Activated CD4-positive, alpha-beta T cell treated with anti-CD3 and anti-CD28 coated beads, Interleukin-2, amount 50 U/mL, for 16 hours (primary cell): ENCODE measurements around the gene NRG3.
"Not testable (repeated sequence)": the region's sequence is repeated elsewhere in the genome, so short reads cannot be mapped to it uniquely, and the experiment has no call there.

ENCODE experiments used
- DNase-seq: peaks from one replicate; pipeline ENCODE4 v3.0.0-alpha.2; 2020

The NRG3 gene

DNA sequence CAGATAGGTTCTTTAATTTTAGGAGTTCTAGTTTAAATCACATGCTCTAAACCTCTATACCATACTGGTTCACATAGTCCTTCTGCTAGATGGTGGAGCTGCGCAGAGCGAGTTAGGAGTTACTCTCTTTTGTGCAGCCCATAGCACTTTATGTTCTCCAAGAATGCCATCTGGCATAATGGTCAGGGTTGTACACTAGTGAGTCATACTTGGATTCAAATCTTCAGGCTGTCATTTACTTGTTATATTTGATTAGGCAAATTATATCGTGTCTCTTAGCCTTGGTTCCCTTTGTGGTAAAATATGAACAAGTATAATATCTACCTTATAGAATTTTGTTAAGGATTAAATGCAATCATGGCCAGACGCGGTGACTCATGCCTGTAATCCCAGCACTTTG lies 1078.3 kb downstream of the NRG3 start:
- no peak for DNase-seq

DNA sequence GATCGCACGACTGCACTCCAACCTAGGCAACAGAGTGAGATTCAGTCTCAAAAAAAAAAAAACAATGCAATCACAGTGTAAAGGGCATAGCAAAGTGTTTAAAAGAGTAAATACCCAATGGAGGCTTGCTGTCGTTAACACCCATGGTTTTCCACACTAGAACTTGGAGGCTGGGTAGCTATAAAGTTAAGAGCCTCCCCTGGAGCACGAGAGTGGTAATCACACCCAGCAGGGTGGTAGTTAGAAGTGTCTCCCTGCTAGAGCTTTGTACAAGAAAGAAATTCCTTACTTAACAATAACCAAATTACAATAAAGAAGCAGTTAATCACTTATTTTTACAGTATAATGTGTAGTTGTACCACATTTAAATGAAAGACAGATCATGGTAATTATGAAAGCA lies 1078.9 kb downstream of the NRG3 start:
- DNase-seq = no peak

DNA sequence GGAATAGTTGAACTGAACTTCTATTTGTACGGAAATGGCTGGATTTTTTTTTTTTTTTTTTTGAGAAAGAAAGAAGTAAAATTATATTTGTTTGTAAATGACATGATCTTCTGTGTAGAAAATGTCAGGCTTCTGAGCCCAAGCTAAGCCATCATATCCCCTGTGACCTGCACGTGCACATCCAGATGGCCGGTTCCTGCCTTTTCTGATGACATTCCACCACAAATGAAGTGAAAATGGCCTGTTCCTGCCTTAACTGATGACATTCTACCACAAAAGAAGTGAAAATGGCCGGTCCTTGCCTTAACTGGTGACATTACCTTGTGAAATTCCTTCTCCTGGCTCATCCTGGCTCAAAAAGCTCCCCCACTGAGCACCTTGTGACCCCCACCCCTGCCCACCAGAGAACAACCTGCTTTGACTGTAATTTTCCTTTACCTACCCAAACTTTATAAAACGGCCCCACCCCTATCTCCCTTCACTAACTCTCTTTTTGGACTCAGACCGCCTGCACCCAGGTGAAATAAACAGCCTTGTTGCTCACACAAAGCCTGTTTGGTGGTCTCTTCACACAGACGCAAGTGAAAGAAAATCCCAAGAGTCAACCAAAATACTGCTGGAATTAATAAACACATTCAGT lies 1085.5 kb downstream of the NRG3 start:
- not testable (repeated sequence) for DNase-seq

DNA sequence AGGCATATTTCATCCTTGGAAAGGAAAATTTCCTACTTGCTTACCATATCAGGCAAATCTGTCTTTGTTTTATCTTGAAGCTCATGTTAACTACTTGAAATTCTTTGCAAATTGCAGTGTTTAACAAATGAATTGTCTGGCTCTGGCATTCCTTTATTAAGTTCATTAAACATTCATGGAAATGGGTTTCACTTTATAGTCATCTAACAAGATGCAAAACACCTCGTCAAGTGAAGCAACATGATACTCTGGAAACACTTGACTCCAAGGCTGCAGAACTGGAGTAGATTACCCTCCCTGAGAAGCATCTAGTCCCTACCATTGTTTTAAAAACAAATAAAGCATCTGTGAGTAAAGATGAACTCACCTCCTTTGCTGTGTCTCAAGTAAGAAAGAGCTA lies 1086.9 kb downstream of the NRG3 start:
- no peak for DNase-seq

DNA sequence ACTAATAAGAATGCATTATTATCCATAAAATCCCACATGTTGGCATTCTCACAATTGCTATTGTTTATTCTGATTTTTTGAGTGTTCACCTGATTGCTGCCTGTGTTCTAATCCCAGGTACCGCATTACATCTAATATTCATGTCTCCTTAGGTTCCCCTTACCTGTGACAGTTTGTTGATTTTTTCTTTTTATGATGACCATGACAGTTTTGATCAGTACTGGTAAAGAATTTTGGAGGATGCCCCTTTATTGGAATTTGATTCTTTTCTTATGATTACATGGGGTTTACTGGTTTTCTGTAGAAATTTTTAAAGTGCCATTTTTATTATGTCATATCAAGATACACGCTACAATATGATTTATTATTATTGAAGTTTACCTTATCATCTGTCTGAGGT lies 1091.1 kb downstream of the NRG3 start:
- DNase-seq = no peak

DNA sequence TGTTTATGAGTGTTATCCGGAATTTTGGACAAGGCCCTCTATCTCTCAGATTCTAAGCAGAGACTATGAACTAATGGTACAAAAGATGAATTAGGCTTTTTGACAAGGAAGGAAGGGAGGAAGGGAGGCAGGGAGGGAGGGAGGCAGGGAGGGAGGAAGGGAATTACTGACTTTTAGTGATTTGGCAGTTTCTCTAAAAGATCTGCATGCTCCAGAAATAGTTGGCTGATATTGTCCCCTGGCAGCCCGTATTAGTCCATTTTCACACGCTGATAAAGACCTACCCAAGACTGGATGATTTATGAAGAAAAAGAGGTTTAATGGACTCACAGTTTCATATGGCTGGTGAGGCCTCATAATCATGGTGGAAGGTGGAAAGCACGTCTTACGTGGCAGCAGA lies 1093.5 kb downstream of the NRG3 start:
- DNase-seq = no peak

DNA sequence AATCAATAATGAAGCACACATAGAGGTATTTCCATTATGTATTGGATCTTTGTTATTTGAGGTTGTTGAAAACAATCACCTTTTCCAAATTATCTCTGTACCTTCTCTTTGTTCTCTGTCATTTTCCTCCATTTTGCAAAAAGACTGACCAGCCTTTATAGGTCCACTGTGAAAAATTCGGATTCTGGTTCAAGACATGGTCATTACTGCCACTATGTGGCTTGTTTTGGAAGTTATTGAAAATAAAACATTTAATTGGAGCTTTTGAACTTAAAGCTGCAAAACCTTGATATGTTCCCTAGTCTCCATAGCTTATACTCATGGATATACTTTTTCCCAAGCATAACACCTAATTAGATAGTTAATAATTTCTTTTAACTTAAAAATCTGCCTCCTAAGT lies 1094.4 kb downstream of the NRG3 start:
- no peak for DNase-seq

DNA sequence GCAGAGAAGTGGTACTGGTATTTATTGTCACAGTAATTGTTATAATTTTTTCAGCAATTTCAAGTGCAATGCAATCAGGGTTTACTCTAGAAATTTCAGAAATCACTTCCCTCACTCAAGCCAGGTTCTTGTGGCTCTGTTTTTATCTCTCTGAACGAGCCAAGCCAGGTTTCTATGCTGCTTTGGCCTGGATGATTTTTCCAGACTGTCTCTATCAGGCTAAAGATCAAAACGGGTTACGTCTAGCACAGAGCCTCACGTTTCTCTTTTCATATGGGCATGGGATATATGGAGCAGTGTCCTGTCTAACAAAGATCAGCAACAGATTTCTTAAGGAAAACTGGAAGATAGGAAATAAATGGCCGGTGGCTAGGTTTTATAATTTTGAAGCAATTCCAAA lies 1105.3 kb downstream of the NRG3 start:
- no peak for DNase-seq

DNA sequence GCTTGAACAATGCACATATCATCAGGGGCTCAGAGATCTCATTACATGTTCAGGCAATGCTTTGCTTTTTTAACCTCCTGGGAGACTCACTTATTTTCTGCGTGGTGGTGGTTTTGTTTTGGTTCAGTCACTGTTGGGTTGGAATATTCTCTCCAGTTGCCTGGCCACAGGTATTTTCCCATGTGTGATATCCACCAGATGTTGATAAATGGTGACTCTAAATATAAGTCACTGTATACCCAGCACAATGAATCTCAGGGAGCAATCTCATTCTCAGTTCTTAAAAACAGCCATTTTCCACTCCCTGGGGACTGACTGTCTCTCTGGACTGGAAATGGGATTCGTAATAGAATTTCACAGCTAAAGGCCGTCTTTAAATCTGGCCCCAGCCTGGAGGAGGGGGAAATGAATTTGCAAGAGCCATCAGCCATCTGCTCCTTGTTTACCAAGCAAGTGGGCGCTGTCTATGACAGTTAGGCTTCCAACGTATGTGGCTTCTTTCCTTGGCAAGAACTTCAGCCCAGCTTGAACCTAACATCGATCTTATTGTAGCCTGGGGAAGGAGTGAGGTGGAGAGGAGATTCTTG lies 1106.2 kb downstream of the NRG3 start:
- no peak for DNase-seq

DNA sequence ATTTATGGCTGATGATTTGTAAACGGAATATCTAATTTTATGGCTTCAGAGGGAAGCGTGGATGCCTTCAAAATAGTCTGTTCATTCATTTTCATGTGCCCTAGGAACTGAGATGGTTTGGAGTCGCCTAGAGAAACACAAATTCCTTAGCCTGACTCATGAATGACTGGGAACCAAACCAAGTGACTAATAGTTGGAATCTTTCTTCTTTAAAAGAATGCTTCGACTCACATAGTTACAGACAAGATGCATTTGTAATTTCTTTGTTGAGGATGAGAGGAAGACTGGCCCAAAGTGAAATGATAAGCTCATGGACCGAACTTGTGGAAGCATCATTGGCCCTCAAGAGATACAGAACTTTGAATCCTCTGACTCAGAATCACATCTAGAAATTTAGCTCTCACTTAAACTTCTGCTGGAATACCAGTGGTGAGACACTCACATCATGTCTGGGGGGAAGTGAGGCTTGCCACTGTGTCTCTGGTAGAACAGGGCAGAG lies 1107.2 kb downstream of the NRG3 start:
- DNase-seq = no peak

DNA sequence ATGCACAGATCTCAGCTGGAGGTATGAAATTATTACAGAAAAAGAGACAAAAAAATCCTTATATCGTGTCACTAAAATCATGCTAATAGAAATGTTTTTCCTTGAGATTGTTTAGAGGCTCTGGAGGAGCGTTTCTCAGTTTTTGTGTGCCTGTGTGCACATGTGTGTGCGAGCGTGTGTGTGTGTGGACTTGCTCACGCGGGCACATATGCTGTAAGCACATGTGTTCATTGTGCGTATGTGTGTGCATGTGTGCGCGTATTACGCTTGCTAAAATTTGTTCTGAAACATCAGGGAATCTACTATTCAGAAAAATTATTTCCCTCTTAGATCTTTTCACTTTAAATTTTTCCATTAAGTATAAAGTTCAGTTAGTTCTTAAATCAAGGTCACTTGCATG lies 1111.2 kb downstream of the NRG3 start:
- DNase-seq = no peak

DNA sequence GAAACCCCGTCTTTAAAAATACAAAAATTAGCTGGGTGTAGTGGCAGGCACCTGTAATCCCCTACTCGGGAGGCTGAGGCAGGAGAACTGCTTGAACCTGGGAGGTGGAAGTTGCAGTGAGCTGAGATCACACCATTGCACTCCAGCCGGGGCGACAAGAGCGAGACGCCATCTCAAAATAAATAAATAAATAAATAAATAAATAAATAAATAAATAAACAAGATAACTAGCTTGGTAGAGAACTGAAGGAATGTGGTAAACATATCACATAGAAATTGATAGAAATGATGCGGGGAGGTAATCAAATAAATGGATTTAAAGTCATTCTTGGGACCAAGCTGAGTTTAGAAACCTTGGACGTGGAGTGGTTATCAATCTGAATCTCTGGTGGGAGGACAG lies 1131.5 kb downstream of the NRG3 start:
- DNase-seq = not testable (repeated sequence)

DNA sequence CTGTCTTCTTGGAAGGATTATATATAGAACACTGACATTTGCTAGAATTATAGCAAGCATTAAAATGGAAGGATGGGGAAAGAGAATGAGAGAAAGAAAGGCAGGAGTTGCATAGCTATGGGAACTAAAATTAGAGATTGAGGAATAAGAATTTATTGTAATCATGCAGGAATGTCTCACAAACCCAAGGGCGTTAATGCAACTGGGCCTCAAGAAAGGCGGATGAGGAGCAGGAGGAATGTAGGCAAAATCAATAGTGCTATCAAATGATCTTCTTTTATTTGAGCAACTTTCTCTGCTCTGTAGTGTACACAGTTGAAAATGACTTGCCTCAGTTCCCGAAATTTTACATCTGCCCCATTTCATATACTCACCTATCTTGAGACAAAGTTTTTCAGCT lies 1132.5 kb downstream of the NRG3 start:
- DNase-seq = no peak

DNA sequence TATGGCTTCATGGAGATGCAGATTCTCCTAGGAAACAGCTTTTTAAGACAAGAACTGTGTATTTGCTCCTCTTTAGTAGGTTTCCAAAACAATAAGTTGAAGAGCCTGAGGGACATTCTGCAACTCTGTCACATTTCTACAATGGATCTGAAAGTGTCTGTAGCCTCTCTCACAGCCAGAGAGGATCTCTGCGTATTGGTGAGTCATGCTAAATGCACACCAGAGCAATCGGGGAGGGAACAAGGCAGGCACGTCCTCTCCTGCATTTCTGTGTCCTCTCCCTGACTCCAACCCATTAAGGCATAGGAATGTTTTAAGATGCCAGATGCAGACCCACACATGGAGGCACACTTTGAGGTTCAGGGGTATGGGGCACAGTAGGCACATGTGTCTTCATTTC lies 1137.9 kb downstream of the NRG3 start:
- no peak for DNase-seq

DNA sequence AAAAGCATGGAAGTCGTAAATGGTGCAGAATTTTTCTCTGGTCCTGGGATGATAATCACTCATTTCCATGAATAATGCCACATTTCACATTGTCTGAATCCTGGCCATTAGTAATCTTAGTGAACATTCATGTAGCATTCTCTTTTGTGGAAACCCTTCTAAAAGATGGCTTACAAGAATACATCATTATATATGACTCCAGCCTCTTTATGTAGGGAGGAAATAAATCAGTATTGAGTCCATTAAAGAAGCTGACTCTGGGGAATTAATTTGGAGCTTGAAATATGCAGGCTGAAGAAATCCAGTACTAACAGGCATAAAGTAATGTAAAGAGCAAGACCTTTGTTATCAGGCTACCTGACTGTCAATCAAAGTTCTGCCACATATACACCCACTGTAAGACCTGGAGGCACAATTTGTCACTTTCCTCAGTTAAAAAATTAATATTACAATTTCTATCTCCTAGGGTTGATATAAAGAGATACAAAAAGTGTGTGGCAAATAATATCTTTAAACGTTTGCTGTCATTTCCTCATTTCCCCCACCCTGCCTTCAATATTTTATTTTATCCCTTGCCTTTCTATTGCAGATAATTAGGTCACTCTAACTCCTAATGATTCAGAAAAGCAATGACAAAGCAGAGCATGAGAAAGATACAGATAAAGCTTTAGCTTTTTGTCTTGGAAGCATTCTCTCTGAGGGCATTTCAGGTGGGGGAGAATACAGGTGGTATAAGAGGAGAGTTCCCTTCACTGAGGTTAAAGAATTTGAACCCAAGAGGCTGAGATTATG lies 1142.3 kb downstream of the NRG3 start:
- DNase-seq = no peak

DNA sequence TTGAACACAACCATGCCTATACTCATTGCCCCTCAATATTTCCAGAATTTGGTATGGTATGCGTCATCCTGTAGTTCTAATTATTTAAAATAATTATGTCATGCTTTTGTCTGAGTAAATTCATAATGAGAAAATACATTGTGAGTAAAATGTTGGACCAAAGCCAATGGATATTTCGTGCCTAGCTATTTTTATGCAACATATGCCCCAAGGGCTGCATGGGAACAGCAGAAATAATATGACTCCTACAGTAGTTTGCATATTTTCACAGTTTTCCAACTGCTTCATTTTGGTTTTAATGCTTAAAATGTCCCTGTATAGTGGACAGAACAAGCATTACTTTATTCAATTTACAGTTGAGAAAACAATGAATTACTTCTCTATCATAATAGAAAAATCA lies 1148.7 kb downstream of the NRG3 start:
- no peak for DNase-seq
